ENCODE data around the gene SPIRE1. TPM values are rescaled to one million over a fixed set of nuclear protein-coding genes. Genes with fewer than 3 reads are reported as not detected.

SPIRE1 gene
- total and polyA plus RNA-seq, 2 donors = 12.9 to 22.6 TPM

DNA sequence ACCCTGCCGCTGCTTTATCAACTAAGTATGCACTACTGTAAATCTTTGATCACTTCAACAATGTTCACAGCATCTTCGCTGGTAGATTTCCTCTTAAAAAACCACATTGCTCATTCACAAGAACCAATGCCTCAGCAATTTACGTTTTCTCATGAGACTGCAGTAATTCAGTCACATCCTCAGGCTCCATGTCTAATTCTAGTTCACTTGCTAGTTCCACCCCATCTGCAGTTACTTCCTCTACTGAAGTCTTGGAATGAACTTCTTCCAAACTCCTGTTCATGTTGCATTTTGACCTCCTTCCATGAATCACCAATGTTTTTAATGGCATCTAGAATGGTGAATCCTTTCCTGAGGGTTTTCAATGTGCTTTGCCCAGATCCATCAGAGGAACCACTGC, 214.4 kb downstream of the SPIRE1 start:
- Histone ChIP-seq H3K4me3 (ENCODE audit: low read depth, low read length) (no peak overlapping the region), H3K36me3 (ENCODE audit: insufficient read depth) (no peaks in the 10 kb centered on the region), H3K27ac (ENCODE audit: low read depth) (no peak overlapping the region), H3K4me1 (ENCODE audit: insufficient read depth) (no peaks in the 10 kb centered on the region)
- WGBS = 90% methylated on average over 3 of the region's 3 CpGs
- no peak for DNase-seq (ENCODE audit: extremely low spot score)

DNA sequence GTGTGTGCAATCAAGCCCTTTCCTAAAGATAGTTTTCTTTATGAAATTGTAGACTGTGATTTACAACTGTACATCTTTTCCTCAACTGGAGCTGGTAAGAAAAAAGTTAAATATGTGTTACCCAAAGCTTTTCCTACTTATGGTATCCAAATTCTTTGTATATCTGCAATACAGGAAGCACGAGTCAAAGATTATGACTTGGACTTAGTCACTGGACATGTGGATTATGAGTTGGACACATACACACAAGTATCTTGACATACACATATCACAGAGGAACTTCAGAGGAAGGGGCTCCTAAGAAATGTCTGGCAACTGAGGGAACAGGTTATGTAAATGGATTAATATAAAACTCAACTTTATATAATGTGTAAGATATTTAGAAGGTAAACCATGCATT, 215.0 kb downstream of the SPIRE1 start:
- Histone ChIP-seq H3K36me3 (ENCODE audit: insufficient read depth) (no peaks in the 10 kb centered on the region), H3K4me1 (ENCODE audit: insufficient read depth) (no peaks in the 10 kb centered on the region), H3K4me3 (ENCODE audit: low read depth, low read length) (no peak overlapping the region), H3K27ac (ENCODE audit: low read depth) (no peak overlapping the region)
- 47% methylated on average over 1 of the region's 1 CpG for WGBS
- DNase-seq (ENCODE audit: extremely low spot score) = no peak

DNA sequence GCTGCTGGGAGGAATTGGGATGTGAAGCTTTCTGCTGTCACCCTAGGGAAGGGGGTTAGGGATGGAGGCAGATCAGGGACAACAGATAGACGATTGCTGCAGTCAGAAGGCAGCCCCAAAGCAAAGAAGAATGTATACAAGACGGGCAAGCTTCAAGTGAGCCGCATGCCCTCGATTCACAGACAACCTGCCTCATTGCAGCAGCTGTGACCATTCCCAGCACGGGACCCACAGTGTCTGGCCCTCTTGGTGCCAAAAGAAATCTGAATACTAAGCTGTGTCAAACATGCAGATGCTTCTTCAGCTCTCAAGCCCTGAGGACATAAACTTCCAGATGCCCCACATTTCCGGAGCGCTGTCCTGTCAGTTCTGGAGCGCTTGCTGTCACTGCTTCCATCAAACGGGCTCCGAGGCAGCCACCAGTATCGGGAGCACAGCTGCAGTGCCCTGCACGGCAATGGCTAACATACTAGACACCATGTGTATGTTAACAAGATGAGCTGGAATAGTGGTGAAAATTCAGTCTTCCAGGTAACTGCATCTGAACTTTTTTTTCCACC, 216.4 kb downstream of the SPIRE1 start:
- Histone ChIP-seq H3K4me3 (ENCODE audit: low read depth, low read length) (no peak overlapping the region), H3K27ac (ENCODE audit: low read depth) (no peak overlapping the region), H3K36me3 (ENCODE audit: insufficient read depth) (no peaks in the 10 kb centered on the region), H3K4me1 (ENCODE audit: insufficient read depth) (no peaks in the 10 kb centered on the region)
- 90% methylated on average over 12 of the region's 12 CpGs for WGBS
- DNase-seq (ENCODE audit: extremely low spot score) = no peak

DNA sequence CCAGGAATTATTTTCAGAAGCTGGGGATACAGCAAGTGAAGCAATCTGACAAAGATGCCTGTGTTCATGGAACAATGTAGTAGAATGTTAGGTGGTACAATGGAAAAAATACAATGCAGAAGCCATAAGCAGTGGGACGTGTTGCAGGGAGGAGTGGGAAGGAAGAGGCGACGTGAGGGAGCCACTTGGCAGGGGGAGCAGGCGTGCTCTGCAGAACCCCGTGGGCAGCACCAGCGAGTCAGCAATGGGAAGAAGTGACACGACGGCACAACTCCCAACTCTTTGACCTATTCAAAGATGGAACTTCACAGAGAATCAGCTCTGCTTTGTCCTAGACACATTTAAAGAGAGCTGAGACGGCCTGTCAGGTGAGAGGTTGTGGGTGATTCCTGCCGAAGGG, 219.7 kb downstream of the SPIRE1 start:
- H3K27ac ChIP-seq (ENCODE audit: low read depth) = no peak overlapping the region
- no peaks in the 10 kb centered on the region for H3K36me3 ChIP-seq (ENCODE audit: insufficient read depth)
- no peak for DNase-seq (ENCODE audit: extremely low spot score)
- H3K4me1 ChIP-seq (ENCODE audit: insufficient read depth) = no peaks in the 10 kb centered on the region
- no peak overlapping the region for H3K4me3 ChIP-seq (ENCODE audit: low read depth, low read length)
- 88% methylated on average over 10 of the region's 10 CpGs for WGBS

DNA sequence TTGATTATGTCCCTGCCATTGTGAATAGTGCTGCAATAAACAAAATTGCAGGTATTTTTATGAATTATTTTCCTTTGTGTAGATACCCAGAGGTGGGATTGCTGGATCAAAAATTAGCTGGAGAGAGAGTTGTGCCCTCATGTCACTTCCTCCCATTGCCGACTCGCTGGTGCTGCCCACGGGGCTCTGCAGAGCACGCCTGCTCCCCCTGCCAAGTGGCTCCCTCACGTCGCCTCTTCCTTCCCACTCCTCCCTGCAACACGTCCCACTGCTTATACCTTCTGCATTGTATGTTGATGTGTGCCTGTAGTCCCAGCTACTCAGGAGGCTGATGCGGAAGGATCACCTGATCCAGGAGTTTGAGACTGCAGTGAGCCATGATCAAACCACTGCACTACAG, 222.0 kb downstream of the SPIRE1 start:
- Histone ChIP-seq H3K4me3 (ENCODE audit: low read depth, low read length) (no peak overlapping the region), H3K4me1 (ENCODE audit: insufficient read depth) (no peaks in the 10 kb centered on the region), H3K27ac (ENCODE audit: low read depth) (no peak overlapping the region), H3K36me3 (ENCODE audit: insufficient read depth) (no peaks in the 10 kb centered on the region)
- 88% methylated on average over 8 of the region's 8 CpGs for WGBS
- no peak for DNase-seq (ENCODE audit: extremely low spot score)

DNA sequence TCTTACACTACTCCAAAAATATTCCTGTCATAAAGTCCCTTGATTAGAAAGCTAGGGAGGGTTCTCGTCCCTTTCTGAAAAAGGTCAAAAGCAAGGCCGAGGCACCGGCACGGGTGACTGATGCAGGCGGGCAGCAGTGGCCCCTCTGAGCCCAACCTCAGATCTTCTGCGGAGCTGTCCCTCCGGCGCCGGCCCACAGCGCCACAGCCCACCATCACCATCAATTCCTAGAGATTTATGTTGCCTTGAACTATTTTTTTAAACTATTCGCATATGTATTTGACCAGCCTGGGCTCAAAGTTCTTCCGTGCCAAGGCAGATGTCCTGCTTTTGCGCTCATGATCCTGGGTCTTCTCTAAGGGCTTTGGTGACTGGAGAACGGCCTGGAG, 223.4 kb downstream of the SPIRE1 start:
- Histone ChIP-seq H3K4me3 (ENCODE audit: low read depth, low read length) (no peak overlapping the region), H3K4me1 (ENCODE audit: insufficient read depth) (no peaks in the 10 kb centered on the region), H3K36me3 (ENCODE audit: insufficient read depth) (no peaks in the 10 kb centered on the region), H3K27ac (ENCODE audit: low read depth) (no peak overlapping the region)
- WGBS = 93% methylated on average over 14 of the region's 14 CpGs
- no peak for DNase-seq (ENCODE audit: extremely low spot score)

DNA sequence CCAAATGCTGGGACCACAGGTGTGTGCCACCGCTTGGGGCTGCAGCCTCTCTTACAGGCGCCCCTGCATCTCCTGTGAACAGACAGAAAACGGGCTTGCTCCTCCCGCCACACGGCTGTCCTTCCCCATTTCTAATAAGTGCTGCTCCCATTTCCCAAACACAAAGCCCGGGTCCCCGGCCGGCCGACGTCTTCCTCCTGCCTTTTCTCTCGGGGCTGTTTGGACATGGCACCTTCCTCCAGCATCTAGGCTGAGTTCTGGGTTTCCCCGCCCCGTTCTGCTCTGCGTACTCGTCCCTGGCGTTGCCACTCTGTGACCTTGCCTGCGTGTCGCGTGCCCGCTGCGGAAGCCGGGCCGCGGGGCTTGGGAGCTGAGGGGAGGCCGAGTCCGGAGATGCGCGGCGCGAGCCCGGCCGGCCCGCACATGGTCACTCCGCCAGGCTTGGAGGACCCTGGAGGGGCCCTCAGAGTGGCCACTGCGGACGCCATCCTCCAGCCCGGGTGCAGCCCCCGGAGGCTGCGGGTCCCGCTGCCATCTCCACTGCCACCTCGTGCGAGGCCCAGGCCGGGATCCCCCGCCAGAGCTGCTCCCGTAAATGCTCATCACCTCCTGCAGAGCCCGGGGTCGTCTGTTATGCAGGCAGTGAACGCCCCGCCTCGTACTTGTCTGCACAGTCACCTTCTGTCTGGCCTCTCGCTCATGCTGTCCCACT, 223.9 kb downstream of the SPIRE1 start:
- no peak overlapping the region for H3K4me3 ChIP-seq (ENCODE audit: low read depth, low read length)
- no peaks in the 10 kb centered on the region for H3K36me3 ChIP-seq (ENCODE audit: insufficient read depth)
- 96% methylated on average over 51 of the region's 51 CpGs for WGBS
- no peak for DNase-seq (ENCODE audit: extremely low spot score)
- no peaks in the 10 kb centered on the region for H3K4me1 ChIP-seq (ENCODE audit: insufficient read depth)
- no peak overlapping the region for H3K27ac ChIP-seq (ENCODE audit: low read depth)

DNA sequence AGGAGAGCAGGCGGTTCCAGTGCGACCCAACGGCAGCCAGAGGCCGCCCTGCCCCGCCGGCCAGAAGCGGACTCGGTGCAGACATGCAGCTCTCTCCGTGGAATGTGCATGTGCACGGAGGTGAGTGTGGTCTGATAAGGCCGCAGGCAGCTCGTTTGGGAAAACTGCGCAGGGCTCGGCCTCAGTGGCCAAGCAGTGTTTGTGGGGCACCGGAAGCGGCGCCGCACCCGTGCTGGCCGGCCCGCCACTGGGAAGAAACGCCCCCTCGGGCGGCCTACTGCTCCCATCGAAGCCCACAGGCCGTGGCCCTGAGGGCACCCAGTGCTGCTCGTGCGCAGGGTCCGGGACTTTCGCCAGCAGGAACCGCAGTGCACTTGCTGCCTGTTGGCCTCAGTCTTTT, 225.0 kb downstream of the SPIRE1 start:
- no peak overlapping the region for H3K4me3 ChIP-seq (ENCODE audit: low read depth, low read length)
- H3K4me1 ChIP-seq (ENCODE audit: insufficient read depth) = no peaks in the 10 kb centered on the region
- no peak for DNase-seq (ENCODE audit: extremely low spot score)
- H3K36me3 ChIP-seq (ENCODE audit: insufficient read depth) = no peaks in the 10 kb centered on the region
- H3K27ac ChIP-seq (ENCODE audit: low read depth) = no peak overlapping the region
- 96% methylated on average over 31 of the region's 31 CpGs for WGBS

DNA sequence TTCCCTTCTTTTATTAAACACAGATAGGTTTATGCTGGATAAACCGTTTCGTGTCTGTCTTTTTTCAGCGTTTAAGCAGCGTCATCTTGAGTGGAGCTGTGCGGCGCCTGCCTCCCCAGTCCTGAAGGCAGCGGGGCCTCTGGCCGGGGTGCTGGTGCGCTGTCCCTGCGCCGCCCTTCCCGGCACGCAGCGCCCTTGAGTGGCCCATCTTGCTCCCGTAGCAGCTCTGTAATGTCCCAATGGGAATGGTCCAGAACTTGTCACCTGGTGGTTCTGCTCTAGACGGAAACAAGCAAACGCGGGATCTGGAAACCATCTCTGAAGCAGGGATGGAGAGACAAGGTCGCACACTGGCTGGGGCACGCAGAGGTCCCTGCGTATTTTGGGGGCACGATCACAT, 225.7 kb downstream of the SPIRE1 start:
- Histone ChIP-seq H3K4me1 (ENCODE audit: insufficient read depth) (no peaks in the 10 kb centered on the region), H3K27ac (ENCODE audit: low read depth) (no peak overlapping the region)
- WGBS = 95% methylated on average over 22 of the region's 22 CpGs

DNA sequence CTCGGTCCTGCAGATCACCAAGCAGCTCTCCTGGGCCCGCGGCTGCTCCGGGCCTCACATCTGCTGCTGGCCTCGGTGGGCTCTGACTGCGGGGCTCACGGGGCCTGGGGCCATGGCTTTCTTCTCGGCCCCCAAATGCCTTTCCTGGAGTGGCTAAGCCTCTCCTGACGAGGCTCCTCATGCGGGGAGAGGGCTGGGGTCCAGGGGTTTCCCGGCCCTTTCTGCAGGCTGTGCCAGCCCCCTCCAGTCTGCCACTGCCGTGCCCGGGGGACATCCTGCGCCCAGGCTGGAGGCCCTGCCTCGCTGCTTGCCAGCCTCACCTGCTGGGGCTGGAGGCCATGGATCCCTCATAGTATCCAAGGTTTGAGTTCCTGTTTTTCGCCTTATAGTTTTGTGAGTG, 226.3 kb downstream of the SPIRE1 start:
- Histone ChIP-seq H3K4me3 (ENCODE audit: low read depth, low read length) (no peak overlapping the region), H3K36me3 (ENCODE audit: insufficient read depth) (no peaks in the 10 kb centered on the region)
- WGBS = 96% methylated on average over 16 of the region's 16 CpGs

More for the DNA sequence above, 225.7 kb downstream of the SPIRE1 start:
- Histone ChIP-seq H3K36me3 (ENCODE audit: insufficient read depth) (no peaks in the 10 kb centered on the region), H3K4me3 (ENCODE audit: low read depth, low read length) (no peak overlapping the region)
- DNase-seq (ENCODE audit: extremely low spot score) = no peak

DNA sequence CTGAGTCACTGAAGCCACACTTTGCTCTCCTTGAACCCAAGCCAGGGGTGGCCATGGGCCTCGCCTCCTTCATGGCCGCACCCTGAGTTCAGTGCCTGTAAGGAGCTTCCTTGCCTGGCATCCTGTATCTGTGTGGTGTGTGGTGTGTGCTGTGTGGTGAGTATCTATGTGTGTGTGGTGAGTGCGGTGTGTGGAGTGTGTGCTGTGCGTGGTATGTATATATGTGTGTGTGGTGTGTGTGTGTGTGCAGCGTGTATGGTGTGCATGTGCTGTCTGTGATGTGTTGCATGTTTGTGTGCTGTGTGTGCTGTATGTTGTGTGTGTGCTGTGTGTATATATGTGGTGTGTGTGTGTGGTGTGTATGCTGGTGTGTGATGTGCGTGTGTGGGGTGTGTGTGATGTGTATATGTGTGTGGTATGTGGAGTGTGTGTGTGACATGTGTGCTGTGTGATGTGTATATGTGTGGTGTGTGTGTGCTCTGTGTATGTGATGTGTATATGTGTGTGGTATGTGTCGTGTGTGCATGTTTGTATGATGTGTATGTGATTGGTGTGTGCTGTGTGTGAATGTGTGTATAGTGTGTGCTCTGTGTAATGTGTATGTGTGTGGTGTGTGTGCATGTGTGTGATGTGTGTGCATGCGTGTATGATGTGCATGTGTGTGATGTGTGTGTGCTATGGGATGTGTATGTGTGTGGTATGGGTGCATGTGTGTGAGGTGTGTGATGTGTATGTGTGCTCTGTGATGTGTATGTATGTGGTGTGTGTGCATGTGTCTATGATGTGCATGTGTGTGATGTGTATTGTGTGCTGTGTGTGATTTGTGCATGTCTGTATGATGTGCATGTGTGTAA, 227.5 kb downstream of the SPIRE1 start:
- no peak for DNase-seq (ENCODE audit: extremely low spot score)
- WGBS = 96% methylated on average over 8 of the region's 8 CpGs
- Histone ChIP-seq H3K27ac (ENCODE audit: low read depth) (no peak overlapping the region), H3K4me1 (ENCODE audit: insufficient read depth) (no peaks in the 10 kb centered on the region), H3K4me3 (ENCODE audit: low read depth, low read length) (no peak overlapping the region), H3K36me3 (ENCODE audit: insufficient read depth) (no peaks in the 10 kb centered on the region)

More for the DNA sequence above, 226.3 kb downstream of the SPIRE1 start:
- Histone ChIP-seq H3K27ac (ENCODE audit: low read depth) (no peak overlapping the region), H3K4me1 (ENCODE audit: insufficient read depth) (no peaks in the 10 kb centered on the region)
- DNase-seq (ENCODE audit: extremely low spot score) = no peak

DNA sequence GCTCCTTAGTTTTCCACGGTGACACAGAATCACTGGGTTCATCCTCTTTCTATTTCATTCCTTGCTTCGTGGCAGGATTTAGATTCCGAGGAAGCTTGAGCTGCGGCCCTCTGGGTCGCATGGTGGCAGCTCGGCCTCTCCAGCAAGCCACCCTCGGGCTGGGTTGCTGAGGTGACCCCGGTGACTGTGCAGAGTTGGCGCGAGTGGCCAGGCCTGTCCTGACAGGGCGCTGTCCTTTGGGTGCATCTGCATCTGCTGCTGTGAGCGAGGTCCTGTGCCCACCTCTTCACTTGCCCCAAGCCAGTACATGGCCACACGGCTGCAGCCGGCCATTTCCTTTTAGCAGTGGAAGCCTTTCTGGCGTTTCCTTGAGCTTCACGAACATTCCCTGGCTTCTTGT, 228.4 kb downstream of the SPIRE1 start:
- H3K36me3 ChIP-seq (ENCODE audit: insufficient read depth) = no peaks in the 10 kb centered on the region
- H3K27ac ChIP-seq (ENCODE audit: low read depth) = no peak overlapping the region
- H3K4me3 ChIP-seq (ENCODE audit: low read depth, low read length) = no peak overlapping the region
- WGBS = 94% methylated on average over 16 of the region's 16 CpGs
- DNase-seq (ENCODE audit: extremely low spot score) = no peak
- no peaks in the 10 kb centered on the region for H3K4me1 ChIP-seq (ENCODE audit: insufficient read depth)

DNA sequence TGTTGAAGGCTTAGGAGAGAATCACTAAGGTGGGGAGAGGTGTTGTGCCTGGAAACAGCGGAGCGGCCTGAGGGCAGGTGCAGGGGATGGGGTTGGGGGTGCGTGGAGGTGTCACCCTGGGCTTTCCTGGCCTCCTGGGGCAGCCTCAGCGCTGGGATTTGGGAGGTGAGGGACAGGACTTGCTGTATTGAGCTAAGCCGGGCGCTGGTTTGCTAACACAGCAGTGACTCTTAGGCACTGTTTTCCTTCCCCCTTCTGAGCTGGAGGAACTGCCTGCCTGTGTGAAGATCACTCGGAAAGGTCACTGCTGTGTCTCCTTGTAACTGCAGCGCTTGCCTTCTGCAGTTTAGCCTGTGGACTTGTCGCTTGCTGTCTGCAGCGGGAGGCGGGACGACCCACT, 229.0 kb downstream of the SPIRE1 start:
- no peak for DNase-seq (ENCODE audit: extremely low spot score)
- Histone ChIP-seq H3K36me3 (ENCODE audit: insufficient read depth) (no peaks in the 10 kb centered on the region), H3K27ac (ENCODE audit: low read depth) (no peak overlapping the region), H3K4me3 (ENCODE audit: low read depth, low read length) (no peak overlapping the region), H3K4me1 (ENCODE audit: insufficient read depth) (no peaks in the 10 kb centered on the region)
- WGBS = 94% methylated on average over 12 of the region's 12 CpGs

DNA sequence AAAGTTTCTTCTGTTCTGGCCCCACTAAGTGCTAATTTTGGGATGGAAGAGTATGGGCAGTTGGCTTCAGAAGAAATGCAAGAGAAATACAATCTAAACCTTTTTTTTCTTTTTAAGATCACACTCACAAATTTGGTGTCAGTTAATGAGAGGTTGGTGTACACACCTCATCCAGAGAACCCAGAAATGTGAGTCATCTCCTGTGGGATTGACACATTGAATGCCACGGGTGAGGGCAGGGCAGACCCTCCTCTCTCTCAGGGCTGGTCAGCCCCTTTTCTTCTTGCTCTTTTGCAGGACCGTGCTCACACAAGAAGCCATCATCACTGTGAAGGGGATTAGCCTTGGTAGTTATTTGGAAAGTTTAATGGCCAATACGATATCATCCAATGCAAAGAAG, 231.0 kb downstream of the SPIRE1 start:
- H3K36me3 ChIP-seq (ENCODE audit: insufficient read depth) = no peaks in the 10 kb centered on the region
- DNase-seq (ENCODE audit: extremely low spot score) = no peak
- no peak overlapping the region for H3K27ac ChIP-seq (ENCODE audit: low read depth)
- 98% methylated on average over 3 of the region's 3 CpGs for WGBS
- no peaks in the 10 kb centered on the region for H3K4me1 ChIP-seq (ENCODE audit: insufficient read depth)
- no peak overlapping the region for H3K4me3 ChIP-seq (ENCODE audit: low read depth, low read length)

Measured in urinary bladder (tissue), 4 donors.